GM18507 (cell line): ENCODE results near the gene DIAPH3.

Experiments used
- DNase-seq: peaks from one replicate; pipeline ENCODE4 v3.0.0; 2011; ENCODE audit warnings: low read depth; ENCODE audit not compliant: insufficient read length; ENCODE audit errors: extremely low spot score
- FAIRE-seq: peaks from 2 replicates; lab custom pipeline; 2011; peaks lifted over from hg19 to GRCh38; lab: Jason Lieb, UNC

DIAPH3 gene

DNA sequence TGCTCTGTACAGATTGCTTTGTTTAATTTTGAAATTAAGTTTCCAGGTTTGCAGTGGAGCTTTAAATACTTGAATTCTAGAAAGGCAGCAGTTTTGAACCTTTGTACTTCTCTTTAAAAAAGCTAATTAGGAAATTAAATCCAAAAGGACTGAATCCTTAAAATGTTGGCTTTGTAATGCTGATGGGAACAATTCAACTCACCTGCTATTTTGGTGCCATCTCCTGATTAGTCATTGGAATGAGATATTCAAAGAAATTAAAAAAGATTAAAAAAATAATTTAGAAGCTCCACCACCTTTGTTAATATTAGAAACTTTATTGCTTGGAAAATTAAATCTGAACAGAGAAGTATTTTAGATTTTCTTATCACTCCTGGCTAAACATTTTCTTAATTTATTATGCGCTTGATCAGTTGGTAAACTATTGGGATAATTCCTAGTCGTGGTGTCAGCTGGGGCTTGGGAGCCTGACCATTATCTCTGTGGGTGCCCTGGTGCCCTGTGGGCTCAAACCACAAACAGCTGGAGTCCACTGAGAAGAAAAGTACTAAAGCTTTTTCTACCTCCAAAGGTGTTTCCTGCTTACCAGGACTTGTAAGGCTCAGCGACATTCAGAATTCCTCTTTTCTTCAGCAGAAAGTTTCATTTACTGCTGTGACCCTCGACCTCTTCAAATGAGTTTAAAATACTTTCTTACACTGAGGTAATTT, 540.4 kb downstream of the DIAPH3 start:
- DNase-seq: no peak
- FAIRE-seq: no peak

DNA sequence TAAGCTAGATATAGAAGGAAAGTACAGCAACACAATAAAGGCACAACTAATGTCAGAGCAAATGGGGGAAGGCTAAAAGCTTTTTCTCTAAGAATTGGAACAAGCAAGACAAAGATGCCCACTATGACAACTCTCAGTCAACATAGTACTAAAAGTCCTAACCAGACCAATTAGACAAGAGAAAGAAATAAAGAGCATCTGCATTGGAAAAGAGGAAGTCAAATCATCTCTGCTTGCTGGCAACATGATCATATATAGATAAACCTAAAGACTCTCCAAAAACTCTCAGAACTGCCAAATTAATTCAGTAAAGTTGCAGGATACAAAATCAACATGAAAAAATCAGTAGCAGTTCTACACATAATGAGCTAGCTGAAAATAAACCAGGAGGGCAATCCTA, 542.0 kb downstream of the DIAPH3 start:
- no peak for FAIRE-seq
- no peak for DNase-seq
